Measurements from ENCODE around the gene EXOC2.

EXOC2 gene

DNA sequence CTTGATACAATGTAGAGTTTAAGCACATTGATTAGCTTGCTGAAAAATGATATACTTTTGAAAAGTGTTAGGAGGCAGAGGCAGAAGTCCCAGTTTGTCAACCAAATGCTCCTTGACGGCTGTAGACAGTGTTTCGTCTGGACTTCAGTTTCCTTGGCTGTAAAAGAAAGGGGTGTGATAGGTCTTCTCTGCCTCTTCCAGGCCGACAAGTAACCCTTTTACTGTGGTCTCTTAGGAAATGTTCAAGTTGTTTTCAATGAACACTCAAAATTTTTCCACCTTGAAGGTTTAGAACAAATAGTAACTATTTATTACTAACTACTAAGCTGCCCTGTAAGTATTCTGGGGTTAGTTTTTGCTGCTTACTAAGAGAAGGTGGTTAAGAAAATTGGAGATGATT lies 179.0 kb downstream of the EXOC2 start:
- no peak for DNase-seq

DNA sequence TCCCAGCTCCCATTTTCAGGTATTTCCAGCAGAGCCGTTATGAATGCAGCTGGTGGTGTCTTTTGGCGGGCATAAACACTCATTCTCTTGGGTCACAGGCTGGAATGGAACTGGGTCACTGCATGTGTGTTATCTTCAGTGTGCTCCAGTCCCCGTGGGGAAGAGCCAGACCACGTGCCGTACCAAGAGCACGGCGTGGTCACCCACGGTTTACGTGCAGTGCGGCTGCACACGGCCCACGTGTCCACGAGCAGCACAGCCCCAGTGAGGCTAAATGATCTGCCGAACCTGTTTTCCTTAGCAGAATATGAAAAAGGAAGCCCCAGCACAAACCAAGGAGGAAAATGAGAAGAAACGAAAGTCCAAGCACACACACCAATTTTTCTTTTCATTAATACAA lies 179.9 kb downstream of the EXOC2 start:
- no peak for DNase-seq

- DNase-seq, result no peak
Measured at GRCh38 chr6:511488-512137, 181.3 kb downstream of the EXOC2 start.

DNA sequence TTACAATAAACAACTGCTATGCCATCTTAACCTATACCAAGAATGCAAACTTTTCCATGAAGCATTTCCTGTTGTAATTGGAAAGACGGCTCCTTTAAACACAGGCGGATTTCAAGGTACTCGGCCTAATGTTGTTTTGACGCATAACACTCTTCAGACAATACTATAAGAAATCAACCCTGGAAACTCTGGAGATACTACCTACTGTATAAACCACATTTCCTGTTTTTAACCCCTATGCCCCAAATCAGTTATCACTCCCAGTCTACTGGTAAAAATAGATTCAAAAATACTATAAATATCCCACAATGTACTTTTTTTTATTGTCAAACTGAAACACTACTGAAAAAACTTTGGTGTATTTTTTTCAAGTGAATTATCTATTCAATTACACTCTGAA lies 183.3 kb downstream of the EXOC2 start:
- no peak for DNase-seq

DNA sequence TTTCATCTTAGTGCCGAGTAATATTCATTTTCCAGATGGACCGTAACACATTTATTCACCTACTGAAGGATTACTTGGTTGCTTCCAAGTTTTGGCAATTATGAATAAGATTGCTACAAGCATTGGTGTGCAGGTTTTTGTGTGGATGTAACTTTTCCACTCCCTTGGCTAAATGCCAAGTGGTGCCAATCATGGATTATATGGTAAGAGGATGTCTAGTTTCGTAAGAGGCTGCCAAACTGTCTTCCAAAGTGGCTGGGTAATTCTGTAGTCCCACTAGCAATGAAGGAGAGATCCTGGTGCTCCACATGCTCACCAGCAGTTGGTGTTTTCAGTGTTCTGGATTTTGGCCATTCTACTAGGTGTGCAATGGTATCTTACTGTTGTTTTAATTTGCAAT lies 184.3 kb downstream of the EXOC2 start:
- no peak for DNase-seq

GRCh38 chr6:508006-508405 lies 184.9 kb downstream of the EXOC2 start:
- DNase-seq, result no peak

- no peak for DNase-seq
Measured at GRCh38 chr6:506920-507622, 185.9 kb downstream of the EXOC2 start.

GRCh38 chr6:506508-506907 lies 186.4 kb downstream of the EXOC2 start:
- DNase-seq, result no peak

- DNase-seq, result no peak
Measured at GRCh38 chr6:505374-505773, 187.6 kb downstream of the EXOC2 start.

GRCh38 chr6:504446-504980 lies 188.4 kb downstream of the EXOC2 start:
- DNase-seq, result no peak

- DNase-seq, result no peak
Measured at GRCh38 chr6:503610-504362, 189.2 kb downstream of the EXOC2 start.

DNA sequence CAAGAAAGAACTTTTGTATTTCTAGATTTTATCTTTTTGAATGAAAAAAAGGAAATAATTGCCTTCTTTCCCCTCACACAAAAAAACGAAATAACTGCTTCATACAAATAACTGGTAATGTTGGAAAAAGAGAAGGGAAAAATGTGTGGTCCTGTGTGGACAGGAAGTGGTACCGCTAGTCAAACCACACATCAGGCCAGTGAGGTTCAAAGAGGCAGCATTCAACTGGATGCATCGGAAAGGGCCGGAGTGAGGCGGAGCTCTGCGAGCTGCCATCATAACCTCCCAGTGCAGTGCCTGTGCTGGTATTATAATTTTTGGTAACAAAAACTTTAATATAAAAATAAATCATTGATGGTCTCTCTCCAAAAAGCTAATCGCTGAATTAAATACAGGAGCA lies 190.2 kb downstream of the EXOC2 start:
- DNase-seq, result no peak

GRCh38 chr6:501891-502601 lies 190.9 kb downstream of the EXOC2 start:
- no peak for DNase-seq

DNA sequence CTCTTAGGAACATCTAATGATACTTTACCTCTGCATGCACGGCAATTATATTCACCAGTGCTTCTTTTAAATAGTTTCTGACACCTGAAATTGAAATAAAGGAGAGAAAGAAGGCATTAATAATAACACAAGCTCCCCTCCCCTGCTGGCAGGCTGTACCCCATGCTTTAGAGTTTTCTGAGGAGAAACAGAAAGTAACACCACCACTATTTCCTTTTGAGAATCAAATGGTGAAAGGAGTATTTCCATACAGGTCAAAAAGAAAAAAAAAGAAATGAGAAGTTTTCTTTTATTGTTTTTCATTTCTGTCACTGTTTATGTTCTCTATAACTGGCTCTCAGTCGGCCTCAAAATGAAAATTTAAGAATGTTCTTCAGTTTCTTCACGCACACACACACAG lies 193.3 kb downstream of the EXOC2 start:
- no peak for DNase-seq

- no peak for DNase-seq
Measured at GRCh38 chr6:498795-499231, 194.1 kb downstream of the EXOC2 start.

- no peak for DNase-seq
Measured at GRCh38 chr6:497258-497657, 195.7 kb downstream of the EXOC2 start.

- DNase-seq, result no peak
Measured at GRCh38 chr6:496649-497048, 196.3 kb downstream of the EXOC2 start.

GRCh38 chr6:494394-494793 lies 198.5 kb downstream of the EXOC2 start:
- DNase-seq, result no peak

DNA sequence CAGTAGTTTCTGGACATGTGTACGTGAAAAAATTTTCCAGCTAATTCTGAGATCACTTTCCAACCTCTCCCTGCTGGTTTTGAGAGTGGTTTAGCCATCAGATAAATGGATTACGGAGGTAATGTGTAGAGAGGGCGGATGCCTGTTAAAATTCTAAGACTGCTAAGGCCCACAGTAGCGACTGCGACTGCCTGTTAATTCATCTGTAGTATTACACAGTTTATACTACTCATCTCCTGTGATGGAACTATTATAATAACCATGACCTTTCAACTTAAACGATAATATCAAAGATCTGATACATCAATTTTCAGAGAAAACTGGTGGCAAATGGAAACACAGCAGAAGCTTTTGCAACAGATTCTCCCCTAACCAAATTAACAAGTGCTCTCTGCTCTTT lies 199.1 kb downstream of the EXOC2 start:
- DNase-seq, result no peak

GRCh38 chr6:492816-493414 lies 200.0 kb downstream of the EXOC2 start:
- DNase-seq, result no peak

- no peak for DNase-seq
Measured at GRCh38 chr6:492178-492577, 200.8 kb downstream of the EXOC2 start.

DNA sequence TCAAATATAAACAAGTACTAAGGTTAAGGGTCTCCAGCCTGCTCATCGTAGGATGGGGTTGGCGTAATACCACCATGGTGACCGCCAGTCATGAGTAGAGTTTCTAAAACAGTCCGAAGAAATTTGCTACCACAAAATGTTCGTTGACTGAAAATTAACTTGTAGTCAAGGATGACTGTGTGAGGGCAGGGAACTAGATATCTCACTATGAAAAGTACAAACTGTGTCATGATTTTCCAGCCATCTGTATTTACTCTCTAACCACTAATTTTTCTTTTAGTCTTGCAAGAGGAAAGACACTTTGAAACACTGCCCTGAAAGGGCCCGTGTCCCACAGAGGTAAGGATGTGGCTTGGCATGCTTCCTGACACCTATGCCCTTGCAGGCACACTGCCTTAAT lies 201.7 kb downstream of the EXOC2 start:
- no peak for DNase-seq

Data from eye (tissue), 1 donor.